ENCODE results near the gene ST3GAL2.
"Not testable (repeated sequence)": the region's sequence is repeated elsewhere in the genome, so short reads cannot be mapped to it uniquely, and the experiment has no call there.

ST3GAL2 gene

DNA sequence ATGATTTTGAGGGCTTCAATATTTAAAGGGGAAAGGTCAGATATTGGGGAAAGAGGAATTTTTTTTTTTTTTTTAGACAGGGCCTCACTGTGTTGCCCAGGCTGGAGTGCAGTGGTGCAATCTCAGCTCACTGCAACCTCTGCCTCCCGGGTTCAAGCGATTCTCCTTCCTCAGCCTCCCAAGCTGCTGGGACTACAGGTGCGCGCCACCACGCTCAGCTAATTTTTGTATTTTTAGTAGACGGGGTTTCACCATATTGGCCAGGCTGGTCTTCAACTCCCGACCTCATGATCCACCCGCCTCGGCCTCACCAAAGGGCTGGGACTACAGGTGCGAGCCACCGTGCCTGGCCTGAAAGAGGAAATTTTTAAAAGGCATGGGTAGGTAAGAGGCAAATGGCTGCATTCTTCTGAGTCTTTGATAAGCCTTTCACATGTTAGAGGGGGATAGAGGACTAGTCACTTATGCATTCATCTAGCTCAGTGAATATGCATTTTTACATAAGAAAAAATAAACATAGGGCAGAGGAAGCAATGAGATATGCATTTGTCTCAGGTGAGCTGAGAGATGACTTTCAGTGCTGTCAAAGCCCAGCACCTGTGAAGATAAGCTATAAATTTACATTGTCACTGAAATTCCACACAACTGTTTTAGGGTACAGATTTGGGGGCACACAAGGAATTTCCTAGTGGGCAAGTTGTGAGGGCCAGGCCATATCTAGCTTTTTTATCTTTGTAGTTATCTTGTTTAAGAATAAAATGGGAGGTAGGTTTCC is 14.4 kb upstream of the ST3GAL2 start:
- no peaks in the 10 kb centered on the region for H3K27me3 ChIP-seq (ENCODE audit: control insufficient read depth in 5 of 5, insufficient read depth in 4 of 5, low read length in 5 of 5)
- H3K9me3 ChIP-seq (ENCODE audit: control insufficient read depth in 5 of 5, low read length in 5 of 5) = no peaks in the 10 kb centered on the region
- peaks cover 0 to 16% (median 15%) of the 10 kb centered on the region in 5 donors for H3K4me1 ChIP-seq (ENCODE audit: control insufficient read depth in 5 of 5, insufficient read depth in 5 of 5, low read length in 5 of 5)
- peak overlapping the region; percentile 96 for H3K27ac ChIP-seq (ENCODE audit: low read depth, low read length)
- H3K4me3 ChIP-seq (ENCODE audit: low read depth in 1 of 5, low read length in 5 of 5) = peak overlapping the region; percentile 83 to 92 (median 85)
- H3K9ac ChIP-seq (ENCODE audit: low read length in 5 of 5) = peak overlapping the region; percentile 63 to 98 (median 88)
- no peaks in the 10 kb centered on the region for H3K36me3 ChIP-seq (ENCODE audit: control insufficient read depth in 5 of 5, insufficient read depth in 5 of 5, low read length in 5 of 5)

DNA sequence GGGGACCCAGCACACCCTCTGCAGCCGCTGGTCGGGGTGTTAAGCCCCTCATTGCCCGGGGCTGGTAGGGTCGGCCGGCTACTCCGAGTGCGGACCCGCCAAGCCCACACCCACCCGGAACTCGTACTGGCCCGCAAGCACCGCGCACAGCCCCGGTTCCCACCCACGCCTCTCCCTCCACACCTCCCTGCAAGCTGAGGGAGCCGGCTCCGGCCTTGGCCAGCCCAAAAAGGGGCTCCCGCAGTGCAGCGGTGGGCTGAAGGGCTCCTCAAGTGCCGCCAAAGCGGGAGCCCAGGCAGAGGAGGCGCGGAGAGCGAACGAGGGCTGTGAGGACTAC is 12.1 kb upstream of the ST3GAL2 start:
- not testable (repeated sequence) for H3K27ac ChIP-seq (ENCODE audit: low read depth, low read length); H3K9me3 ChIP-seq (ENCODE audit: control insufficient read depth in 5 of 5, low read length in 5 of 5); H3K36me3 ChIP-seq (ENCODE audit: control insufficient read depth in 5 of 5, insufficient read depth in 5 of 5, low read length in 5 of 5); H3K4me3 ChIP-seq (ENCODE audit: low read depth in 1 of 5, low read length in 5 of 5); H3K9ac ChIP-seq (ENCODE audit: low read length in 5 of 5); H3K27me3 ChIP-seq (ENCODE audit: control insufficient read depth in 5 of 5, insufficient read depth in 4 of 5, low read length in 5 of 5)
- H3K4me1 ChIP-seq (ENCODE audit: control insufficient read depth in 5 of 5, insufficient read depth in 5 of 5, low read length in 5 of 5) = peaks cover 0 to 16% (median 14%) of the 10 kb centered on the region in 5 donors

DNA sequence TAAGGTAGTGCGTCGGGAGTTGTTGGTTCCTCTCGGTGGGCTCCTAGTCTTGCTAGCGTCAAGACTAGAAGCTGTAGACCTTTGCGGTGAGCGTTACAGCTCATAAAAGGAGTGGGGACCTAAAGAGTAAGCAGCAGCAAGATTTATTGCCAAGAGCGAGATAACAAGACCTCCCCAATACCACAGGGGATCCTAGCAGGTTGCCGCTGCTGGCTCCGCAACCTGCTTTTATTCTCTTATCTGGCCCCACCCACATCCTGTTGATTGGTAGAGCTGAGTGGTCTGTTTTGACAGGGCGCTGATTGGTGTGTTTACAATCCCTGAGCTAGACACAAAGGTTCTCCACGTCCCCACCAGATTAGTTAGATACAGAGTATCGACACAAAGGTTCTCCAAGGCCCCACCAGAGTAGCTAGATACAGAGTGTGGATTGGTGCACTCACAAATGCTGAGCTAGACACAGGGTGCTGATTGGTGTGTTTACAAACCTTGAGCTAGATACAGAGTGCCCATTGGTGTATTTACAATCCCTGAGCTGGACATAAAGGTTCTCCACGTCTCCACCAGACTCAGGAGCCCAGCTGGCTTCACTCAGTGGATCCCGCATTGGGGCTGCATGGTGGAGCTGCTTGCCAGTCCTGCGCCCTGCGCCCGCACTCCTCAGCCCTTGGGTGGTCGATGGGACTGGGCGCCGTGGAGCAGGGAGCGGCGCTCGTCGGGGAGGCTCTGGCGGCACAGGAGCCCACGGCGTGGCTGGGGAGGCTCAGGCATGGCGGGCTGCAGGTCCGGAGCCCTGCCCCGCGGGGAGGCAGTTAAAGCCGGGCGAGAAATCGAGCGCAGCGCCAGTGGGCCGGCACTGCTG is 11.5 kb upstream of the ST3GAL2 start:
- not testable (repeated sequence) for H3K27ac ChIP-seq (ENCODE audit: low read depth, low read length); H3K36me3 ChIP-seq (ENCODE audit: control insufficient read depth in 5 of 5, insufficient read depth in 5 of 5, low read length in 5 of 5)
- peak overlapping the region in 1 of 5 donors; percentile 2 for H3K4me3 ChIP-seq (ENCODE audit: low read depth in 1 of 5, low read length in 5 of 5)

DNA sequence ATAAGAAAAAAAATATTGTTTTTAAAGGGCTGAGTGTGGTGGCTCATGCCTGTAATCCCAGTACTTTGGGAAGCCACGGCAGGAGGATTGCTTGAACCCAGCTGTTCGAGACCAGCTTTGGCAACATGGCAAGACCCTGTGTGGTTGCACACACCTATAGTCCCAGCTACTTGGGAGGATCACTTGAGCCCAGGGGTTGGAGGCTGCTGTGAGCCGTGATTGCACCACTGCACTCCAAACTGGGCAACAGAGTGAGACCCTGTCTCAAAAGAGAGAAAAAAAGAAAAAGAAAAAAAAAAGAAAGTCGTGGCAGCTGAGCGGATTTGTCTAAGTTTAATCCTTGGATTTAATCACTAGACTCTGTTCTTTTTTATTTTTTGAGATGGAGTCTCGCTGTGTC is 9.2 kb upstream of the ST3GAL2 start:
- Histone ChIP-seq H3K27me3 (ENCODE audit: control insufficient read depth in 5 of 5, insufficient read depth in 4 of 5, low read length in 5 of 5) (no peaks in the 10 kb centered on the region), H3K4me3 (ENCODE audit: low read depth in 1 of 5, low read length in 5 of 5) (no peak overlapping the region), H3K27ac (ENCODE audit: low read depth, low read length) (no peak overlapping the region), H3K36me3 (ENCODE audit: control insufficient read depth in 5 of 5, insufficient read depth in 5 of 5, low read length in 5 of 5) (no peaks in the 10 kb centered on the region), H3K9ac (ENCODE audit: low read length in 5 of 5) (no peak overlapping the region), H3K4me1 (ENCODE audit: control insufficient read depth in 5 of 5, insufficient read depth in 5 of 5, low read length in 5 of 5) (no peaks in the 10 kb centered on the region), H3K9me3 (ENCODE audit: control insufficient read depth in 5 of 5, low read length in 5 of 5) (no peaks in the 10 kb centered on the region)

More for the DNA sequence above, 11.5 kb upstream of the ST3GAL2 start:
- H3K9me3 ChIP-seq (ENCODE audit: control insufficient read depth in 5 of 5, low read length in 5 of 5); H3K9ac ChIP-seq (ENCODE audit: low read length in 5 of 5); H3K27me3 ChIP-seq (ENCODE audit: control insufficient read depth in 5 of 5, insufficient read depth in 4 of 5, low read length in 5 of 5): not testable (repeated sequence)
- peaks cover 0 to 14% (median 14%) of the 10 kb centered on the region in 5 donors for H3K4me1 ChIP-seq (ENCODE audit: control insufficient read depth in 5 of 5, insufficient read depth in 5 of 5, low read length in 5 of 5)

DNA sequence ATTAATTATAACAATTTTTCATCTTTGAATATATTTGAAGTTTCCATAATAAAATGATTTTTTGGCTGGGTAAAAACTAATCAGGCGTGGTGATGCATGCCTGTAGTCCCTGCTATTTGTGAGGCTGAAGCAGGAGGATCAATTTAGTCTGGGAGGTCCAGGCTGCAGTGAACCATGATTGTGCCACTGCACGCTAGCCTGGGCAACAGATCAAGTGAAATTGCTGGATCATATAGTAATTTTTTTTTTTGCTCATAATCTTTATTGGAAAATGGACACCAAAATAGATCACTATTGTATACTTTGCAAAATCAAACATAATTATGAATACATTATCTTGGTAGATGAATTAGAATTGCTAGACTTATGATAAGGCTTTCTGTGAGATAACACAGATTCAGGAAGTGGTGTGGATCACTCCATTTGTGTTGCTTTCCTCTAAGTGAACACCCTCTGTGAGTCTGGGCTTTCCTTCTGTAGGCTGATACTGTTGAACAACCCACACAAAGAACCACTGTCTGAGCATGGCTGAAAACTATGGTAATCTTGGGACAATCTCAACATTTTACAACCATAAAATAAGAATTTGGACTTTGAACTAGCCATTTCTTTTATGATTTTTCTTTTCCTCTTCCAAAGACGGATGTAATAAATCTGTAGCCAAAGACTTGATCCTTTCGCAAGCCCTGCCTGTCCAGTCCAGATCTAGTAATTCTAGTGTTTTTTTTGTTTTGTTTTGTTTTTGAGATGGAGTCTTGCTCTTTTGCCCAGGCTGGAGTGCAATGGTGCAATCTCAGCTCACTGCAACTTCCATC is 5.6 kb upstream of the ST3GAL2 start:
- Histone ChIP-seq H3K27me3 (ENCODE audit: control insufficient read depth in 5 of 5, insufficient read depth in 4 of 5, low read length in 5 of 5) (no peaks in the 10 kb centered on the region), H3K36me3 (ENCODE audit: control insufficient read depth in 5 of 5, insufficient read depth in 5 of 5, low read length in 5 of 5) (no peaks in the 10 kb centered on the region)

DNA sequence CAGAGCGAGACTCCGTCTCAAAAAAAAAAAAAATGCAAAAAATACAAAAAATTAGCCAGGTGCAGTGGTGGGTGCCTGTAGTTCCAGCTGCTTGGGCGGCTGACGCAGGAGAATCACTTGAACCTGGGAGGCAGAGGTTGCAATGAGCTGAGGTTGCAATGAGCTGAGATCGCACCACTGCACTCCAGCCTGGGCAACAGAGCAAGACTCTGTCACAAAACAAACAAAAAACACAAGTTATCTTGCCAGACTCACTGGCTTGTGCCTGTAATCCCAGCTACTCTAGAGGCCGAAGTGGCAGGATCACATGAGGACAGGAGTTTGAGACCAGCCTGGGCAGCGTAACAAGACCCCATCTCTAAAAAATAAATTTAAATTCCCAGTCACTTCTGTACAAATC is 3.4 kb upstream of the ST3GAL2 start:
- no peak overlapping the region for H3K4me3 ChIP-seq (ENCODE audit: low read depth in 1 of 5, low read length in 5 of 5)
- no peak overlapping the region for H3K27ac ChIP-seq (ENCODE audit: low read depth, low read length)
- H3K9ac ChIP-seq (ENCODE audit: low read length in 5 of 5) = no peak overlapping the region
- no peaks in the 10 kb centered on the region for H3K36me3 ChIP-seq (ENCODE audit: control insufficient read depth in 5 of 5, insufficient read depth in 5 of 5, low read length in 5 of 5)
- H3K4me1 ChIP-seq (ENCODE audit: control insufficient read depth in 5 of 5, insufficient read depth in 5 of 5, low read length in 5 of 5) = peaks cover 5 to 18% (median 16%) of the 10 kb centered on the region in 5 donors
- no peaks in the 10 kb centered on the region for H3K9me3 ChIP-seq (ENCODE audit: control insufficient read depth in 5 of 5, low read length in 5 of 5)
- H3K27me3 ChIP-seq (ENCODE audit: control insufficient read depth in 5 of 5, insufficient read depth in 4 of 5, low read length in 5 of 5) = no peaks in the 10 kb centered on the region

More for the DNA sequence above, 5.6 kb upstream of the ST3GAL2 start:
- no peak overlapping the region for H3K27ac ChIP-seq (ENCODE audit: low read depth, low read length)
- H3K4me1 ChIP-seq (ENCODE audit: control insufficient read depth in 5 of 5, insufficient read depth in 5 of 5, low read length in 5 of 5) = peaks cover 0 to 4% (median 3%) of the 10 kb centered on the region in 5 donors
- no peaks in the 10 kb centered on the region for H3K9me3 ChIP-seq (ENCODE audit: control insufficient read depth in 5 of 5, low read length in 5 of 5)
- H3K4me3 ChIP-seq (ENCODE audit: low read depth in 1 of 5, low read length in 5 of 5) = no peak overlapping the region
- no peak overlapping the region for H3K9ac ChIP-seq (ENCODE audit: low read length in 5 of 5)

DNA sequence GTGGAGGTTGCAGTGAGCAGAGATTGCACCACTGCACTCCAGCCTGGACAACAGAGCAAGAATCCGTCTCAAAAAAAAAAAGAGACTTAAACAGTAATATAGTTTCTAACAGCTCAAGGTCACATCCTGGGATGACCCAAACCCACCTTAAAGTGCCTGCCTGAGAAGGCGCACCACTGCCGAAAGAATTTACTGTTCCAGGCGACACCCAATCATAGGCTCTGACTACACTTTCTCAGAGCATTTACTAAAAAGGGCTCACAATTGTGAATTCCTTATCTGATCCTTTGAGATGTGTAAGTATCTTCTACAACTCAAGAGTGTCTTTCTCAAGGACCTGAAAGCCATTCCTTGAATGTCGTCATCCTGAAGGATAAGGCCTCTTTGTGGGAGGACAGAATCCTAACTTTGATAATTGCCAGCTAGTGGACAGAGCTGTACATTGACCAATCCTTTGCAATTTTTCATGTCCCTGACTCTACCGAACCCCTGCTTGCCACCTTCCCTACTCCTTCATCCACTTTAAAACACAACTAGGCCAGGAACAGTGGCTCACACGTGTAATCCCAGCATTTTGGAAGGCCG is 2.6 kb upstream of the ST3GAL2 start:
- Histone ChIP-seq H3K9me3 (ENCODE audit: control insufficient read depth in 5 of 5, low read length in 5 of 5) (no peaks in the 10 kb centered on the region), H3K9ac (ENCODE audit: low read length in 5 of 5) (no peak overlapping the region), H3K27ac (ENCODE audit: low read depth, low read length) (no peak overlapping the region), H3K36me3 (ENCODE audit: control insufficient read depth in 5 of 5, insufficient read depth in 5 of 5, low read length in 5 of 5) (no peaks in the 10 kb centered on the region), H3K4me3 (ENCODE audit: low read depth in 1 of 5, low read length in 5 of 5) (no peak overlapping the region), H3K27me3 (ENCODE audit: control insufficient read depth in 5 of 5, insufficient read depth in 4 of 5, low read length in 5 of 5) (no peaks in the 10 kb centered on the region), H3K4me1 (ENCODE audit: control insufficient read depth in 5 of 5, insufficient read depth in 5 of 5, low read length in 5 of 5) (peaks cover 7 to 26% (median 25%) of the 10 kb centered on the region in 5 donors)

DNA sequence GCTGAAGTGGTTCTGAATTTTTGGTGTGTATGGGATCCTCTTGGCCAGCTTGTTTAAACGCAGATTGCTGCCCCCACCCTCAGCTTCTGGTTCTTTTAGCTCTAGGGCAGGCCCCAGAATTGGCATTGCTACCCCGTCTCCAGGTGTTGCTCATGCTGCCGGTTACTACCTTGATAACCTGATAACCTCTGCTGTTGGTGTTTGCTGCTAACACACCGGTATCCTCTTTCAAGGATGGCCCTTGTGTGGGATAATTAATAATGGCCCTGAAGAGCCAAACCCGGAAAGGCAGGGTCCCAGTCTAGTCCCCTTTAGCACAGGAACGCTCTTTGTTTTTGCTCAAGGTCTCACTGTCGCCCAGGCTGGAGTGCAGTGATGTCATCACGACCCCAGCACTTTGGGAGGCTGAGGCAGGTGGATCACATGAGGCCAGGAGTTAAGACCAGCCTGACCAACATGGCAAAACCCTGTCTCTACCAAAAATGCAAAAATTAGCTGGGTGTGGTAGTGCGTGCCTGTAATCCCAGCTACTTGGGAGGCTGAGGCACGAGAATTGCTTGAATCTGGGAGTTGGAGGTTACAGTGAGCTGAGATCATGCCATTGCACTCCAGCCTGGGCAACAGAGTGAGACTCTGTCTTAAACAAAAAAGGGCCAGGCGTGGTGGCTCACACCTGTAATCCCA is 1.3 kb upstream of the ST3GAL2 start:
- no peaks in the 10 kb centered on the region for H3K27me3 ChIP-seq (ENCODE audit: control insufficient read depth in 5 of 5, insufficient read depth in 4 of 5, low read length in 5 of 5)
- H3K27ac ChIP-seq (ENCODE audit: low read depth, low read length) = no peak overlapping the region
- no peak overlapping the region for H3K9ac ChIP-seq (ENCODE audit: low read length in 5 of 5)
- no peaks in the 10 kb centered on the region for H3K9me3 ChIP-seq (ENCODE audit: control insufficient read depth in 5 of 5, low read length in 5 of 5)
- H3K36me3 ChIP-seq (ENCODE audit: control insufficient read depth in 5 of 5, insufficient read depth in 5 of 5, low read length in 5 of 5) = no peaks in the 10 kb centered on the region
- H3K4me3 ChIP-seq (ENCODE audit: low read depth in 1 of 5, low read length in 5 of 5) = no peak overlapping the region
- H3K4me1 ChIP-seq (ENCODE audit: control insufficient read depth in 5 of 5, insufficient read depth in 5 of 5, low read length in 5 of 5) = peaks cover 7 to 27% (median 26%) of the 10 kb centered on the region in 5 donors

DNA sequence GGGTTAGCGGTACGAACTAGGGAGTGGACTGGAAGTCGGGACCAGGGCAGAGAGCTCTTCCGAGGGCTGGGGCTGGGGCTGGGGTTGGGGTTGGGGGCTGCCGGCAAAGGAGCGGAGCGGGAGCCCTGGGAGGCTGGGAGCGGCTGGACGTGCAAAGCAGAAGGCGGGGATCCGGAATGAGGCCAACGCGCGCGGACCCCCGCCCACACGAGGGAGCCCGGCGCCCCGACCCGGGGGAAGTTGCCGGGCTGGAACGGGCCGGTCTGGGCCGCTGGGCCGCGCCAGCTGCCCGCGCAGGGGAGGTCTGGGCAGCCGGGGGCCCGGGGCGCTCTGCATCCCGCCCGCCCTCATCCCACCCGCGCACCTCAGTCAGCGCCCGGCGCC is 323 bp downstream of the ST3GAL2 start:
- Histone ChIP-seq H3K36me3 (ENCODE audit: control insufficient read depth in 5 of 5, insufficient read depth in 5 of 5, low read length in 5 of 5) (peaks cover 0 to 5% (median 0%) of the 10 kb centered on the region in 5 donors), H3K27ac (ENCODE audit: low read depth, low read length) (peak overlapping the region; percentile 42), H3K4me1 (ENCODE audit: control insufficient read depth in 5 of 5, insufficient read depth in 5 of 5, low read length in 5 of 5) (peaks cover 11 to 41% (median 39%) of the 10 kb centered on the region in 5 donors), H3K9me3 (ENCODE audit: control insufficient read depth in 5 of 5, low read length in 5 of 5) (no peaks in the 10 kb centered on the region), H3K4me3 (ENCODE audit: low read depth in 1 of 5, low read length in 5 of 5) (peak overlapping the region; percentile 73 to 94 (median 77)), H3K9ac (ENCODE audit: low read length in 5 of 5) (peak overlapping the region in 3 of 5 donors; percentile 65 to 86 (median 75)), H3K27me3 (ENCODE audit: control insufficient read depth in 5 of 5, insufficient read depth in 4 of 5, low read length in 5 of 5) (no peaks in the 10 kb centered on the region)
